Measurements from ENCODE around the gene LRIG1.

DNA sequence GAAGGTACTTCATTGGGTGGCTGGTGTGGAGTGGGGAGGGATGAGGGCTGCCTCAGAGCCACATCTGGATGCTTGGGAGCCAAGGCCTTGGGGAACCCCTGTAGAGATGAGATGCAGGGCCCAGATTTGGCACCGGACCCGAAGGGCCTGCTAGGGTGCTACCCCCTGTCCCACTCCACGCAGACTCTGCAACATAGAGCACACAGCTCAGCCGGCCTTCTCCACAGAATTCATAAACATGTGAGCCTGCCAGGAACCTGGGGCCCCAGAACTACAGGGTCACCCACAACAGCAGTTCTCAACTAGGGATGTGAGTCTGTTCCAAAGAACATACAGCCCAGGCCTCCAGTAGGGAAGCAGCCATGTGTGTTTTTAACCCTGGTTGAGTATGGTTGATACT lies 62.8 kb downstream of the LRIG1 start:
- no peak for TF ChIP-seq TAF1 (IDR thresholded peaks at IDR 0.05; ENCODE audit: low read depth)
- TF ChIP-seq EP300 (IDR thresholded peaks at IDR 0.05; ENCODE audit: borderline replicate concordance) = no peak
- no peak for TF ChIP-seq YY1 (IDR thresholded peaks at IDR 0.05; ENCODE audit: low read depth)
- no peak for TF ChIP-seq FOXM1 (IDR thresholded peaks at IDR 0.05; ENCODE audit: borderline replicate concordance, low read depth)
- no peak for TF ChIP-seq NFIC (IDR thresholded peaks at IDR 0.05)
- TF ChIP-seq RAD21 (IDR thresholded peaks at IDR 0.05; ENCODE audit: low read depth) = no peak

Measured in Ishikawa (cell line).